ENCODE data around the gene ZNF670.

DNA sequence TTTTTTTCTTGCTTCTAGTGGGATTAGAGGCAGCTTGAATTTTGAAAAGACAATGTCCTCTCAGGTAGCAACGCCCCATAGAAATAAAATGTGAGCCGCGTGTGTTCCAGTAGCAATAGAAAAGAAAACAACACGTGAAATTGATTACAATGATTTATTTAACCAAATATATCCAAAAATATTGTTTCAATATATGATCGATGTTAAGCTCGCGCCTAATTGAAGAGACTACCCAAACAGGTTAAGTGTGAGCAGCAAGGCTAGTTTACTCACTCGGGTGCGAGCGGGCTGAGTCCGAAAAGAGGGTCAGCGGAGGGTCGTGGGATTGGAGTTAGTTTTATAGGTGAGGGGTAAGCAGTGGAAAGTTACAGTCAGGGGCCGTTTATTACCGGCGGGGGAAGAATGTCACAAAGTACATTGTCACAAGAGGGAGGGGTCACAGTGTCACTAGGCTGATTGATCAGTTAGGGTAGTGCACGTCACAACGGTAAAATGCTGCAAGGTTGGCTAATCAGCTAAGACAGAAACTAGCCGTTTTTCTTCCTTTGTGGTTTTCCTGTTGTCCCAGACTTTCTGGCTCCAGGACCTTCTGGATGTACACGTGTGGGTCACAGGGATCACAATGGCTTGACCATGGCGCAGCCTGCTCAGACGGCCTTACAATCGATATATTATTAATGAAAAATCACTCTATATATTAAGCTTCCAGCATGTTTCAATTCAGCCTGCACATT lies 697 bp upstream of the ZNF670 start:
- TF ChIP-seq, protein P1, sequence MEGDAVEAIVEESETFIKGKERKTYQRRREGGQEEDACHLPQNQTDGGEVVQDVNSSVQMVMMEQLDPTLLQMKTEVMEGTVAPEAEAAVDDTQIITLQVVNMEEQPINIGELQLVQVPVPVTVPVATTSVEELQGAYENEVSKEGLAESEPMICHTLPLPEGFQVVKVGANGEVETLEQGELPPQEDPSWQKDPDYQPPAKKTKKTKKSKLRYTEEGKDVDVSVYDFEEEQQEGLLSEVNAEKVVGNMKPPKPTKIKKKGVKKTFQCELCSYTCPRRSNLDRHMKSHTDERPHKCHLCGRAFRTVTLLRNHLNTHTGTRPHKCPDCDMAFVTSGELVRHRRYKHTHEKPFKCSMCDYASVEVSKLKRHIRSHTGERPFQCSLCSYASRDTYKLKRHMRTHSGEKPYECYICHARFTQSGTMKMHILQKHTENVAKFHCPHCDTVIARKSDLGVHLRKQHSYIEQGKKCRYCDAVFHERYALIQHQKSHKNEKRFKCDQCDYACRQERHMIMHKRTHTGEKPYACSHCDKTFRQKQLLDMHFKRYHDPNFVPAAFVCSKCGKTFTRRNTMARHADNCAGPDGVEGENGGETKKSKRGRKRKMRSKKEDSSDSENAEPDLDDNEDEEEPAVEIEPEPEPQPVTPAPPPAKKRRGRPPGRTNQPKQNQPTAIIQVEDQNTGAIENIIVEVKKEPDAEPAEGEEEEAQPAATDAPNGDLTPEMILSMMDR (IDR thresholded peaks at IDR 0.05; ENCODE audit: borderline replicate concordance, extremely low read depth, low read length, poor library complexity, severe bottlenecking) = no peak
- no peak for TF ChIP-seq EZH2 (IDR thresholded peaks at IDR 0.05; ENCODE audit: borderline replicate concordance, low read depth, low read length, severe bottlenecking)

Measured in DND-41 (cell line).